ENCODE results near the gene S1PR3.

Gene S1PR3

DNA sequence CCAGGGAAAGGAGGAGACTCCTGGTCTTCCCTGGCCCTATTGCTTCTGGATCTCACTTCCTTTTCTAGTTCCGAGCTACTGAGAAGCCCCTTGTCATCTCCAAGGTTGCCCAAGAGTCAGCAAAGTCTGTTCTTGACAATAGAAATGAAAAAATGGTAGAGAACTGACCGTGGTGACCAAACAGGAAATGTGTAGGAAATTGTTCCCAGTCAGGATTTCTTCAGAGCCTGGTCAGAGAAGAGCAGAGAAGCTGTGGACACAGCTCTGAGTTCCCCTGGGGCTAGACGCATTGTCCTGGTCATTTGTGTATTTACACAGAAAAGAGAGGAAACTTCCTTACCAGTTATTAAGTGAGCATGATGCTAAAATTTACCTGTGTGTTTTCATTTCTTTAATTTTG is 35.6 kb downstream of the S1PR3 start:
- TF ChIP-seq, protein P1, sequence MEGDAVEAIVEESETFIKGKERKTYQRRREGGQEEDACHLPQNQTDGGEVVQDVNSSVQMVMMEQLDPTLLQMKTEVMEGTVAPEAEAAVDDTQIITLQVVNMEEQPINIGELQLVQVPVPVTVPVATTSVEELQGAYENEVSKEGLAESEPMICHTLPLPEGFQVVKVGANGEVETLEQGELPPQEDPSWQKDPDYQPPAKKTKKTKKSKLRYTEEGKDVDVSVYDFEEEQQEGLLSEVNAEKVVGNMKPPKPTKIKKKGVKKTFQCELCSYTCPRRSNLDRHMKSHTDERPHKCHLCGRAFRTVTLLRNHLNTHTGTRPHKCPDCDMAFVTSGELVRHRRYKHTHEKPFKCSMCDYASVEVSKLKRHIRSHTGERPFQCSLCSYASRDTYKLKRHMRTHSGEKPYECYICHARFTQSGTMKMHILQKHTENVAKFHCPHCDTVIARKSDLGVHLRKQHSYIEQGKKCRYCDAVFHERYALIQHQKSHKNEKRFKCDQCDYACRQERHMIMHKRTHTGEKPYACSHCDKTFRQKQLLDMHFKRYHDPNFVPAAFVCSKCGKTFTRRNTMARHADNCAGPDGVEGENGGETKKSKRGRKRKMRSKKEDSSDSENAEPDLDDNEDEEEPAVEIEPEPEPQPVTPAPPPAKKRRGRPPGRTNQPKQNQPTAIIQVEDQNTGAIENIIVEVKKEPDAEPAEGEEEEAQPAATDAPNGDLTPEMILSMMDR (IDR thresholded peaks at IDR 0.05; ENCODE audit: low read depth, low read length) = no peak
- no peak overlapping the region for H3K4me3 ChIP-seq (replicated peaks in 1 of 2; ENCODE audit: low read depth in 2 of 2, low read length in 2 of 2)
- peak; percentile 28 to 65 for DNase-seq (ENCODE audit: low read depth in 2 of 2)

DNA sequence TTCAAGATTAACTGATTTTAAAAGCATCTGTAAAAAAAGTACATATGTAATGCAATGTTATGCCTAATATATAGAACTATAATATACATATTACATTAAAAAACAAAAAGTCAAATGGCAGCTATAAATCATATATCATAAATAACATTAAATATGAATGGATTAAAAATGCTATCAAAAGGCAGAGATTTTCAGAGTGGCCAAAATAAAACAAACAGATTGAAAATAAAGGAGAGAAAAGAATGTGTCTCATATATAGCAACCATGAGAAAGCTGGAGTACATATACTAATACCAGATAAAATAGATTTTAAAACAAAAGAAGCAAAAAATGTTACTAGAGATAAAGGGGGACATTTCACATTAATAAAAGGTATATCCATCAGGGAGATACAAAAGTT is 38.5 kb downstream of the S1PR3 start:
- no peak for DNase-seq (ENCODE audit: low read depth in 2 of 2)
- TF ChIP-seq, protein P1 (IDR thresholded peaks at IDR 0.05; ENCODE audit: low read depth, low read length) = no peak
- H3K4me3 ChIP-seq (replicated peaks in 1 of 2; ENCODE audit: low read depth in 2 of 2, low read length in 2 of 2) = no peak overlapping the region

DNA sequence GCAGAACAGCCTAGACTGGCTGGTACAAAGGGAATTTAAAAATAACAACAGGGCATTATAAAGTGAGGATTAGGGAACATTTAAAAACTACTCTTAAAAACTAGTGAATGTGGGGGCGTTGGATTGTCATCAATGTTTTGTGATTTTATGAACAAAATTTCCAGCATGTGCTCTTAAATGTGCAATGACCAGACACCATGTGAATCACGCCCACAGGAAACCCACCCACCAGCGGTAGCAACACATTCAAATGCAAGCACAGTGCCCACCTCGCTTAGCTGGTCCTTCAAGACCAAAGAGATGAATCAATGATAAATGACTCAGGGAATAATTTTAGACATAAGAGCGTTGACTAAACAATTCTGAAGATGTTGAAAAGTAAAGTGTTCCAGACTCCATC is 40.9 kb downstream of the S1PR3 start:
- TF ChIP-seq, protein P1 (IDR thresholded peaks at IDR 0.05; ENCODE audit: low read depth, low read length) = no peak
- H3K4me3 ChIP-seq (replicated peaks in 1 of 2; ENCODE audit: low read depth in 2 of 2, low read length in 2 of 2) = no peak overlapping the region
- no peak for DNase-seq (ENCODE audit: low read depth in 2 of 2)

DNA sequence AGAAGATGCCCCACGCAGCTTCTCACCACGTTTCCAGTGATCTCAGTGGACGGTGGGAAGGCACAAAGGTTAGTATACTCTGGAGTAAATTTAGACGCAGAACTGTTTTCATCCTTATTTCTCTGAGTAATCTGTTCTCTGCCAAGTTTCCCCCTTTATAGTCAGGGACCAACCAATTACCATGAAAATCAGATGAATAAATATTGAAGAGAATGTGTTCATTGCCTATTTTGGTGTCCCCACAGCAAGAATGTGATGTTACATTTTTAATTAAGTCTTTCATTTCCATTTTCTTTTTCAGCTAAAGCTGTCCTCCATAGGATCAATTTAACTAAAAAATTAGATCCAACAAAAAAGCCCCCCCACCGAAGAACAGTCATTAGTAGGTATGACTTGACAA is 41.4 kb downstream of the S1PR3 start:
- H3K4me3 ChIP-seq (replicated peaks in 1 of 2; ENCODE audit: low read depth in 2 of 2, low read length in 2 of 2) = no peak overlapping the region
- DNase-seq (ENCODE audit: low read depth in 2 of 2) = no peak
- TF ChIP-seq, protein P1 (IDR thresholded peaks at IDR 0.05; ENCODE audit: low read depth, low read length) = no peak

DNA sequence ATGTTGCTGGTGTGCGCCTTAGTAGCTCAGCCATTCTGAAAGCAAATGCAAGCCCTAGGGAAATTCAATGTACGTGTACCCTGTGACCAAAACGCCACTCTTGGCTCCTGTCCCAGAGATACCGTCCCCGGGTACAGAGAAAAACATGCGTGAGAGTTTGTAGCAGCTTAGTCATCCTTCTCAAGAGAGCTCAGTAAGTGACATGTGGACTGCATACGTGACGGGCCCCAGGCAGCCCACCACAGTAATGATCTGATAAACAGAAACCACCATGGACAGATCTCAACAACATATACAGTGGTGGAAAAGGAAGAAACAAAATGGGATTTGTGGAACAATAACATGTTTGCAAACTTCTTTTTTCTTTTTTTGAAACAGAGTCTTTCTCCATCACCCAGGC is 45.1 kb downstream of the S1PR3 start:
- no peak overlapping the region for H3K4me3 ChIP-seq (replicated peaks in 1 of 2; ENCODE audit: low read depth in 2 of 2, low read length in 2 of 2)
- DNase-seq (ENCODE audit: low read depth in 2 of 2) = peak; percentile 58 to 77
- TF ChIP-seq, protein P1 (IDR thresholded peaks at IDR 0.05; ENCODE audit: low read depth, low read length) = no peak

DNA sequence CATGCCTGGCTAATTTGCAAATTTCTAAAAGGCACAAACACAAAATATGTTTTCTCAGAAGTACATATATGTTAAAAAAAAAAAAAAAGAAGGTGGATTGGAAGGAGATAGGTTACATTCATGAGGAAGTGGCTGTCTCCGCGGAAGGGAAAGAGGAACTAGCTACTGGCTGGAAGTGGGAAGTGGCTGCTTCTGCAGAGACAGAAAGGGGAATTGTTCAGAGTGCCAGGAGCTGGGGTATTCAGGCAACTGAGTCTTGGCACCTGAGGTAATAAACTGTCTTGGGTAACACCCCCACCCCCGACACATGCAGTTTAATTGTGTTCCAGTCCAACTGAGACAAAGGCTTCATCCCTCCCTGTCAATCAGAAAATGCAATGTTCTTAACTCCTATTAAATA is 45.6 kb downstream of the S1PR3 start:
- no peak for DNase-seq (ENCODE audit: low read depth in 2 of 2)
- TF ChIP-seq, protein P1 (IDR thresholded peaks at IDR 0.05; ENCODE audit: low read depth, low read length) = no peak
- no peak overlapping the region for H3K4me3 ChIP-seq (replicated peaks in 1 of 2; ENCODE audit: low read depth in 2 of 2, low read length in 2 of 2)

DNA sequence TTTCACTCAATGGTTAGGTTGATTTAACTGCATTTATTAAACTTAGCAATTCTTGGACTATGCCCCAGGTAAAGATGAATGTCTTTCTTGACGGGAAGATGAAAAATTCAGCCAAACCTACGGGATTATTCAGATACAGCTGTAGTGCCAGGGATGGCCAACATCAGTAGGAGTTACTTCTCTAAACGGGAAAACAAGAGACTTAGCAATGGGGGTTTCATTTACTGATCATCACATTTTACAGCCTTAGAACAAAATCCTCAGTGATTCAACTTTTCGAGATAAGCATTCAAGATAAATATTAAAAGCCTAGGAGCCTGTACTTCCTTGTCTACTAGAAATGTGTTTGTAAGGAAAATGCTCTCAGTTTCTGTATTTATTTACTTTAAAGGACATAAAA is 46.1 kb downstream of the S1PR3 start:
- no peak overlapping the region for H3K4me3 ChIP-seq (replicated peaks in 1 of 2; ENCODE audit: low read depth in 2 of 2, low read length in 2 of 2)
- TF ChIP-seq, protein P1 (IDR thresholded peaks at IDR 0.05; ENCODE audit: low read depth, low read length) = no peak
- peak in 1 of 2 donors; percentile 34 for DNase-seq (ENCODE audit: low read depth in 2 of 2)

Measured in cardiac fibroblast (primary cell).